Fibroblast of skin of scalp (primary cell): Measurements from ENCODE around the gene GATAD2A. TPM values are rescaled to one million over a fixed set of nuclear protein-coding genes. Genes with fewer than 3 reads are reported as not detected.
"Not testable (repeated sequence)": the region's sequence is repeated elsewhere in the genome, so short reads cannot be mapped to it uniquely, and the experiment has no call there.

Source experiments
- DNase-seq: peaks from one replicate; pipeline ENCODE4 v3.0.0-alpha.2; 2013
- polyA plus RNA-seq, 2 experiments: library from polyadenylated mRNA; unstranded; fragments of 120-200 nt; gene quantifications; one replicate each; pipeline ENCODE4 v1.2.1, GENCODE V29; 2013; ENCODE audit not compliant: insufficient read length in 2 of 2

The GATAD2A gene
- polyA plus RNA-seq (2013, experiment 1 of 2; ENCODE audit: insufficient read length), result 66.3 TPM
- polyA plus RNA-seq (2013, experiment 2 of 2; ENCODE audit: insufficient read length), result 60.8 TPM

DNA sequence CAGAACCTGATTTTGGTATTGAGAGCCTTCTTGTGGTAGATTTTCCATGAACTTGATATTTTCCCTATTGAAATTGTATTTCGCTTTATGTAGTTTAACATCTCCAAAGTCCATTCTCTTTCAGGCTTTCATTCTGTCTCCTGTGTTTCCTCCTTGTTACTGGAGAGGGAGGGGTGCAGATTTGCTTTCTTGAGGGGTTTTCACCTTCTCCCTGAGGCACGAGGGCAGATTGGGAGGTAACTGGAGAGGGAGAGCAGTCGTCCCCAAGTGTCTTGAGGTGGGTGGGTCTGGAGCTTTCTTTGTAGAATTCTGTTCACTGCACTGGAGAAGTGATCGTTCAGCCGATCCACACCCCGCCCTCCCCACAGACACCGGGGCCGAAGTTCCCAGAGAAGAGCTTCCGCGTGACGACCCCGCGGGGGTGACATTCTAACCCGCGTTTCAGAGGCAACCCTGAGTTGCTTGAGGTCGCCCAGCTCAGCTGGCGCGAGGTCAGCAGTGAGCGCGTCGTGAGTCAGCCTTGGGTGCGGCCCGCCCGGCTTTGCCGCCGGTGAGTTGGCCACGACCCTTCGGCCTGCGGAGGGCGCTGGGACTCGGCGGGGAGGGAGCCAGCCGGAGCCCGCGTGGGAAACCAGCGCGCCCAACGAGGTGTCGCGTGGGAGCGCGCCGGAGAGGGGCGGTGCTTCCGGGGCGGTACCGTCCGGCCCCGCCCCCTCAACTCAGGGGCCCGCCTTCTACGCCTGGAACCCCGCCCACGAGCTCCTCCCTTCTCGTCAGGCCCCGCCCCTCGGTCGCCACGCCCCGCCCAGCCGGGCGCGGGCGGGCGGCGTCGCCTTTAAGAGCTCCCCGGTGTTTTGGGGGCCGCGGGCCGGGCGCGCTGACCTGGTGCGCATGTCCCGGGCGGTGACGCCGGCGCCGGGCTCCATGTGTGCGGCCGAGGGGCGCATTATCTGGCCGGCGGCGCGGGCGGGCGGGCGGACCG lies at the start of gene GATAD2A:
GATAD2A (plus strand) TSS at position 797 of the 982 bp plus-strand sequence. CDS start 59,671 bp downstream, outside the sequence.
- peak; percentile 95 for DNase-seq

GRCh38 chr19:19356500-19356899 lies 49.0 kb upstream of the GATAD2A start:
- DNase-seq, result no peak

DNA sequence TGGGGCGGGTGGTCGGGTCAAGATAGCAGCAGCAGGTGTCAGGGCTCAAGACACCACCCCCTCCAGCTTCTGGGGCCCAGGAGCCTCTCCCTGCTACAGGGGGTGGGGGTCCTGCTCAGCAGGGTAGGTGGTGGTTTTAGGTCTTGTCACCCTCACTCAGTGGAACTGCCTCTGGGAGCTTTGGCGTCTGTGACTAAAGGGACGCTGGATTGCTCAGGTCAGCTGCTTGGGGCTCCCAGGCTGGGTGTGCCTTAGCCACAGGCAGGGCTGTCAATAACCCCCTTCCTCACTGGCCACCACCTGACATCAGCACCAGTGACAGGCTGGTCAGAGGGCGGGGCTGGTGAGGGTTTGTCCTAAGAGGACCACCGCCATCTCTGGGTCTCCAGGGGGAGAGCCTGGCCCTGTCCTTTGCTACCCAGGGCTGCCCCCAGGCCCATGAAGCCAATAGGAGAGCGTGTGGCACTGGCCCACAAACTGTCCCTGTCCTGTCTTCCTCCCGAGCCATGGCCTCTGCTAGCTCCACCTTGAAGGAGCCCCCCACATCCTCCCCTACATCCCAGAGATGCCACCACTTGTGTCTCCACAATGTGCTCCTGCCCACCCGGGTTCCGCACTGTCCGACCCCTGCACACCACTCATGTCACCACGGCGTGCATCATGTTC lies 48.4 kb upstream of the GATAD2A start:
- no peak for DNase-seq

GRCh38 chr19:19361075-19361594 lies 44.3 kb upstream of the GATAD2A start:
- DNase-seq, result peak; percentile 89

DNA sequence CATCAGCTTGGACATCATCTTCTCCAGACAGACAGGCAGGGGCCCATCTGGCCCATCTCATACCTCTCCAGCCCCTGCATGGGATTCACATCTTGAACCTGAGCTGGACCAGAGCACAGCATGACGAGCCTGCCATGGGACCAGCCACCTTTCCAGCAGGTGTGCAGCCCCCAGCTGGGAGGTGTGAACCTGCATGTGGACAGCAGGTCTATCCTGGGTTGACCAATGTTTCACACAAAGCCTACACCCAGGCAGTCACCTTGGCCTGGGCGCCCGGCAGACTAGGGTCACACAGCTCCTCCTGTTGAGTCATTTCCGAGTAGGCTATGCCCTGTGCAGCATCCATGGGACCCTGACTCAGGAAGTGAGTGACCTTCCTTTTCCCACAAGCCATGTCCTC lies 43.4 kb upstream of the GATAD2A start:
- DNase-seq, result no peak

- DNase-seq, result peak; percentile 74
These were observed 38.8 kb upstream of the GATAD2A start for GRCh38 chr19:19366434-19367396.

GRCh38 chr19:19368087-19368486 lies 37.4 kb upstream of the GATAD2A start:
- no peak for DNase-seq

- peak; percentile 29 for DNase-seq
These were observed 34.4 kb upstream of the GATAD2A start for GRCh38 chr19:19371059-19371458.

DNA sequence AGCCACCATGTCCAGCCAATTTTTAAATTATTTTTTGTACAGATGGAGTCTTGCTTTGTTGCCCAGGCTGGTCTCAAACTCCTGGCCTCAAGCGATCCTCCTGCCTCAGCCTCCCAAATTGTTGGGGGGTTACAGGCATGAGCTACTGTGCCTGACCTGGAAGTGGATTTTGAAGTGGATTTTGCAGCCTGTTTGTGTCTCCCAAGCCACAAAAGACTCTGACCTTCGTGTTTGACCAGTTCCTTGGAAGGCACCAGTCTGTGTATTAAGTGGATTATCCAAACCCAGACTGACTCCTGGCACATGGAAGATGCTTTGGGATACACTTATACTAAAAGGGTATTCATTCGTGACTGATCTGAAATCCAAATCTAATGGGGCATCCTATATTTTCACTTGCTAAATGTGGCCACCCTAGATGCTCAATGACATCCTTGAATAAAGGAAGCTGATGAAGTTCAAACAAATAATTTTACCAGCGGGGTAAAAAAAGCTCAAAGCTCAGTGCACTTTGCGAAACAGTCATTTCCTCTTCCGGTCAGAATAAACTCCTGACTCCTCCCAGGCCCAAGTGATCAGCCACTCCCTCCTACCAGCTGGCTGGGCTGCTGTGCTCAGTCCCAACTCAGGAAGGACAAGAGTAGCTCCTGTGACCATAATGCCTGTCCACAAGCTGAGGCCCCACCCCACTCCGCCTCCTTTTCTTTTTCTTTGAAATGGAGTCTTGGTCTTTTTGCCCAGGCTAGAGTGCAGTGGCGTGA lies 32.6 kb upstream of the GATAD2A start:
- peak; percentile 20 for DNase-seq

DNA sequence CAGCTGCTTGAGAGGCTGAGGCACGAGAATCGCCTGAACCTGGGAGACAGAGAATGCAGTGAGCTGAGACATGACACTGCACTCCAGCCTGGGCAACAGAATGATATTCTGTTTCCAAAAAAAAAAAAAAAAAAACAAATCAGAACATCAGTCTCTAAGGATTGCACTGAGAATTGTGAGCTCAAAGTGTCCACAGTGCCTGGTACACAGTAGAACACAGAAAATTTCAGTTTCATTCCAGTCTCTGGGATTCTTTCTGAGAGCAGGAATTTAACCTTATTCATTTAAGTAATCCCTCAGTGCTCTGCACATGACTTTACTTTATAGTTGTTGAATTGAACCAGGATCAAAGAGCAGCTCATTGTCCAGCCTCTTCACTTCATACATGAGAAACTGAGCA lies 25.9 kb upstream of the GATAD2A start:
- no peak for DNase-seq

DNA sequence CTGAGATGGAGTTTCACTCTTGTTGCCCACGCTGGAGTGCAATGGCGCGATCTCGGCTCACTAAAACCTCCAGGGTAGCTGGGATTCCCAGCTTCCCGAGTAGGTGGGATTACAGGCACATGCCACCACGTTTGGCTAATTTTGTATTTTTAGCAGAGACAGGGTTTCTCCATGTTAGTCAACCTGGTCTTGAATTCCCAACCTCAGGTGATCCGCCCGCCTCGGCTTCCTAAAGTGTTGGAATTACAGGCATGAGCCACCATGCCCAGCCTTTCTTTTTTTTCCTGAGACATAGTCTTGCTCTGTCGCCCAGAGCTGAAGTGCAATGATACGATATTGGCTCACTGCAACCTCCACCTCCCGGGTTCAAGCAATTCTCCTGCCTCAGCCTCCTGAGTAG lies 25.2 kb upstream of the GATAD2A start:
- not testable (repeated sequence) for DNase-seq

GRCh38 chr19:19381007-19381926 lies 24.2 kb upstream of the GATAD2A start:
- no peak for DNase-seq

DNA sequence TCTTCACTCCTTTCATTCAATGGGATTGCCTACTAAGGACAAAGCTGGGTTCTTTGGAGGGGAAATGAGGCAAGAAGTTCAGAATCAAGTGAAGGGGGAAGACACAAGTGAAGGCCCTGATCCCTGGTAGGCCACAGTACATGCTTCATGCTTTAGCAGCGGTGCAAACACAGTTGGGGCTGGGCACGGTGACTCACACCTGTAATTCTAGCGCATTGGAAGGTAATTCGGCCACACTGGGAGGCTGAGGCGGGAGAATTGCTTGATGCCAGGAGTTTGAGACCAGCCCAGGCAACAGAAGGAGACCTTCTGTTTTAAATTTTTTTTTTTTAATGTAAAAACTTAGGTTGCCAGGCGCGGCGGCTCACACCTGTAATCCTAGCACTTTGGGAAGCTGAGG lies 23.4 kb upstream of the GATAD2A start:
- DNase-seq, result no peak

DNA sequence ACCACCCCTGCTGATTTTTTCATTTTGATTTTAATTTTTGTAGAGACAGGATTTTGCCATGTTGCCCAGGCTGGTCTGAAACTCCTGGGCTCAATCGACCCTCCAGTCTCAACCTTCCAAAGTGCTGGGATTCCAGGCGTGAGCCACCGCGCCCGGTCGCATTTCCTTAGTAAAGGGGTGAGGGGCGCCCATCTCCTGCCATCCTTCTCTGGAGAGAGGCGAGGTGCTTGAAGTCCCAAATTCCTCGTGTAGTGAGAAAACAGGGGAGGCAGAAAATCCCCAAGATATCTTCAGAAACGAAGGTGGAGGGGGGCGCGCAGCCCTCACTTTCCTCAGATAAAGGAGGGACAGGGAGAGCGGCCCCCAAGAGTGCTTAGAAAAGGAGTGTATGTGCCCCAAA lies 21.0 kb upstream of the GATAD2A start:
- DNase-seq, result no peak

GRCh38 chr19:19385131-19385895 lies 20.2 kb upstream of the GATAD2A start:
- DNase-seq, result peak; percentile 100

DNA sequence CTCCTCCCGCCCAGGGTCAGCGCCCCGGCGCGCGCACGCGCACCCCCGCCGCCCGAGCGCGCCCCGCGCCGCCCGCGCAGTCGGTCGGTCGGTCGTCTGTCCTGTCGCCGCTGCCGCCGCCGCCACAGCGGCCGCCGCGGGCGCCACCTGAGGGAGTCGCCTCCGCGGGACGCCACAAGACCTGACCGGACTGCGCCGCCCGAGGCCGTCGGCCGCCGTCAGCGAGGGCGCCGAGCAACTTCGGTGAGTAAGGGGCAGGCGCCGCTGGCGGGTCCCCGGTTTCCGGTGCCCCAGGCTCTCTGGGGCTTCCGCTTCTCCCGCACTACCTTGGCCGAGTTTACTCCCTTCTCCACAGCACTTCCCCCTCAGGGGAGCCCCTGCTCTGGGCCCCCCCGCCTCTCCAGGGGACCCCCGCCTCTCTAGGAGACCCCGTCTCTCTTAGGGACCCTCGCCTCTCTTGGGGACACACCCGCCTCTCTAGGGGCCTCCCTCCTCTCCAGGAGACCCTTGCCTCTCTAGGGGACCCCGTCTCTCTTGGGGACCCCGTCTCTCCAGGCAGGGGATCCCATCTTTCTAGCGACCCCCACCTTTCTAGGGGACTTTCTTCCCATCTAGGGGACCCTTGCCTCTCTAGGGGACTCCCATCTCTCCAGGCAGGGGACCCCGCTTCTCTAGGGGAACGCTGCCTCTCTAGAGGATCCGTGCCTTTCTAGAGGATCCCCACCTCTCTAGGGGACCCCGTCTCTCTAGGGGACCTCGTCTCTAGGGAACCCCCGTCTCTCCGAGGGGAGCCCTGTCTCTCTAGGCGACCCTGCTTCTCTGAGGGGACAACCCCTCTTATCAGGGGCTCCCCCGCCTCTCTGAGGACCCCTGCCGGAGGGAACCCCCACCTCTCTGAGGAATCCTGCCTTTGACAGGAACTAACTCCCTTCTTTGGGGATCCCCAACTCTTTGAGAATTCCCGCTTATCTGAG lies 19.3 kb upstream of the GATAD2A start:
- no peak for DNase-seq

DNA sequence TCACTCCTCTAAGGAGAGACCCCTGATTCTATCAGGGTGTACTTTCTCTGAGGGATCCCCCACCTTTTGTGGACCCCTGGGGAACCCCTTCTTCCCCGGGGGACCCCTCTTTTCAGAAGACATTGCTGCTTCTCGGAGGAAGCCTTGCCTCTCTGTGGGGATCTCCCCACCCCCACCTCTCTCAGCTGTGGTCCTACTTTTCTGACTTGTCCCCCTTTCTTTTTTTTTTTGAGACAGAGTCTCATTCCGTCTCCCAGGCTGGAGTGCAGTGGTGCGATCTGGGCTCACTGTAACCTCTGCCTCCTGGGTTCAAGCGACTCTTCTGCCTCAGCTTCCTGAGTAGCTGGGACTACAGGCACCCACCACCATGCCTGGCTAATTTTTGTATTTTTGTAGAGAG lies 18.4 kb upstream of the GATAD2A start:
- no peak for DNase-seq
